ENCODE results near the gene CAPN7. TPM values are rescaled to one million over a fixed set of nuclear protein-coding genes. Genes with fewer than 3 reads are reported as not detected.
A peak's percentile ranks its signal among the peaks of the same experiment; 100 is the strongest.

Gene CAPN7
- total RNA-seq, 4 donors from 2014 or later, result 20.7 to 52.5 (median 27.0) TPM

GRCh38 chr3:15298504-15298903, 92.5 kb downstream of the CAPN7 start:
- DNase-seq, result no peak
- Histone ChIP-seq H3K9me3 (no peaks in the 10 kb centered on the region), H3K36me3 (peaks cover 0 to 22% (median 0%) of the 10 kb centered on the region in 3 donors), H3K4me1 (peaks cover 0 to 73% (median 17%) of the 10 kb centered on the region in 3 donors), H3K27me3 (no peaks in the 10 kb centered on the region), H3K27ac (peak overlapping the region in 1 of 4 donors; percentile 57), H3K4me3 (no peak overlapping the region)
- intact Hi-C loops (cut with DNase I), result no loop called here
- 74 to 85% methylated on average over 3 of the region's 3 CpGs for WGBS, 2 donors
- TF ChIP-seq CTCF (IDR thresholded peaks at IDR 0.05) (no peak), POLR2A (IDR thresholded peaks at IDR 0.05) (no peak)

- H3K9me3 ChIP-seq, result no peaks in the 10 kb centered on the region
- H3K36me3 ChIP-seq, result peaks cover 0 to 27% (median 0%) of the 10 kb centered on the region in 3 donors
- H3K27ac ChIP-seq, result peak overlapping the region in 2 of 4 donors; percentile 57 to 58
- H3K27me3 ChIP-seq, result no peaks in the 10 kb centered on the region
- intact Hi-C loops (cut with DNase I), result no loop called here
- DNase-seq, result no peak
- no peak for TF ChIP-seq POLR2A (IDR thresholded peaks at IDR 0.05)
- TF ChIP-seq CTCF (IDR thresholded peaks at IDR 0.05), result no peak
- no peak overlapping the region for H3K4me3 ChIP-seq
- peaks cover 0 to 70% (median 14%) of the 10 kb centered on the region in 3 donors for H3K4me1 ChIP-seq
- WGBS, 2 donors, result 57 to 59% methylated on average over 3 of the region's 3 CpGs
Observed at GRCh38 chr3:15299036-15299435, 93.0 kb downstream of the CAPN7 start.

GRCh38 chr3:15300323-15301078, 94.5 kb downstream of the CAPN7 start:
- Histone ChIP-seq H3K4me1 (peaks cover 0 to 66% (median 12%) of the 10 kb centered on the region in 3 donors), H3K36me3 (peaks cover 0 to 29% (median 0%) of the 10 kb centered on the region in 3 donors), H3K4me3 (no peak overlapping the region), H3K9me3 (no peaks in the 10 kb centered on the region), H3K27ac (peak overlapping the region in 2 of 4 donors; percentile 25 to 76), H3K27me3 (no peaks in the 10 kb centered on the region)
- no peak for DNase-seq
- no peak for TF ChIP-seq POLR2A (IDR thresholded peaks at IDR 0.05)
- no peak for TF ChIP-seq CTCF (IDR thresholded peaks at IDR 0.05)
- 39 to 55% methylated on average over 6 to 8 of the region's 8 CpGs for WGBS, 2 donors
- intact Hi-C loops (cut with DNase I), result no loop called here

- no peak for DNase-seq
- Histone ChIP-seq H3K9me3 (no peaks in the 10 kb centered on the region), H3K4me1 (peaks cover 0 to 55% (median 6%) of the 10 kb centered on the region in 3 donors), H3K36me3 (peaks cover 0 to 29% (median 0%) of the 10 kb centered on the region in 3 donors), H3K27ac (no peak overlapping the region), H3K4me3 (no peak overlapping the region), H3K27me3 (no peaks in the 10 kb centered on the region)
- 91 to 98% methylated on average over 7 of the region's 7 CpGs for WGBS, 2 donors
- intact Hi-C loops (cut with DNase I), result no loop called here
- no peak for TF ChIP-seq POLR2A (IDR thresholded peaks at IDR 0.05)
- no peak for TF ChIP-seq CTCF (IDR thresholded peaks at IDR 0.05)
Observed at GRCh38 chr3:15301761-15302160, 95.7 kb downstream of the CAPN7 start.

Other genes starting within 250 kb of the CAPN7 start
- 10 to 100 TPM; 23.9 to 39.2 (median 29.5) TPM for gene MRPS25, start 140.9 kb upstream of the CAPN7 start, total RNA-seq
- 10 to 100 TPM; 16.0 to 25.0 (median 18.2) TPM for gene RBSN, start 107.1 kb upstream of the CAPN7 start, total RNA-seq
- gene SH3BP5, start 126.3 kb downstream of the CAPN7 start, total RNA-seq, result 10 to 100 TPM in 3 of 4 donors, 1 to 10 TPM in 1; 8.5 to 33.8 (median 18.0) TPM
- gene METTL6, start 221.3 kb downstream of the CAPN7 start, total RNA-seq, result 10 to 100 TPM in 2 of 4 donors, 1 to 10 TPM in 2; 5.8 to 16.4 (median 12.9) TPM
- 10 to 100 TPM; 15.8 to 23.5 (median 21.0) TPM for gene EAF1, start 221.4 kb downstream of the CAPN7 start, total RNA-seq